ENCODE results near the gene TFB1M.

DNA sequence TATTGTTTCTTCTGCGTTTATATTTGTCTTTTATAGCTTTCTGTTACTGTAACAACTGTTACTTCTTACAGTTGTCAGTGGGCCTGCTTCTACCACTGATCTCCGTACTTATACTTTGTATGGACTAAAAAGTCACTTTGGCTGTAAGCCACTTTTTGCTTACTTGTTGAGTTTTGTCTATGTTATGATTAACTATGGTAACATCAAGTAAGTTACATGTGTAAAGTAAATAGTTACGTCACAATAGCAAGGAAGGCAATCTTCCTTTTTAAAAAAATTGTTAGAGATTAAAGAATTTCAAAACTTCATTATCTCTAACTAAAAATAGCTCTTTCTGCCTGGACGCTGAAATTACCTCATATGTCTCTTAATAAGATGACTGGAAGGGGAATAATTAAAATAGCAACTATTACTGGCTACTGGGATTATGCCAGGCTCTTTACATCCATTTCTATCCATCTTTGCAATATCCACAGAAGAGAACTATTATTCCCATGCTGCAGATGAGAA is 10.9 kb downstream of the TFB1M start:
- TF ChIP-seq CTCF (IDR thresholded peaks at IDR 0.05): no peak
- no peak for TF ChIP-seq POLR2A (IDR thresholded peaks at IDR 0.05)
